Measurements from ENCODE around the gene TOGARAM1.

GRCh38 chr14:45073231-45073879 is 111.4 kb downstream of the TOGARAM1 start:
- TF ChIP-seq EZH2 (IDR thresholded peaks at IDR 0.05; ENCODE audit: insufficient read depth, poor library complexity, severe bottlenecking) = no peak
- no peak for TF ChIP-seq EZH2phosphoT487 (IDR thresholded peaks at IDR 0.05; ENCODE audit: insufficient read depth, low read depth)

All from GM23248 (cell line).